GM12878 (cell line): ENCODE results near the gene PPP1CA. TPM values are rescaled to one million over a fixed set of nuclear protein-coding genes. Genes with fewer than 3 reads are reported as not detected.

ENCODE experiments used
- ATAC-seq: fragments of 200-7000 bp; cut with Tn5 transposase; 3 replicates; pipeline ENCODE4 v1.9.1; 2020; ENCODE audit warnings: mild to moderate bottlenecking, moderate library complexity
- BruUV-seq: library from RNA; stranded (reverse); fragments of 400-500 nt; replicated peaks from 2 replicates; lab custom pipeline; 2021; lab: Mats Ljungman, UMichigan
- CTCF ChIA-PET: fragments of 300-600 bp; sonication (Branson Sonifier 250); formaldehyde crosslinking; extraction: SDS; loops from one replicate; lab custom pipeline; 2021; ENCODE audit warnings: inconsistent platforms; lab: Yijun Ruan, JAX
- POLR2A ChIA-PET: fragments of 350-600 bp; formaldehyde crosslinking; extraction: SDS; loops from one replicate; lab custom pipeline; 2021; ENCODE audit warnings: inconsistent platforms; lab: Charles Lee
- RAD21 ChIA-PET: fragments of 300-600 bp; sonication (Branson Sonifier 250); formaldehyde crosslinking; loops from one replicate; lab custom pipeline; 2023; ENCODE audit warnings: antibody characterized with exemption; ENCODE audit not compliant: unreplicated experiment; lab: Charles Lee
- SMC1A ChIA-PET: fragments of 300-600 bp; sonication (Branson Sonifier 250); formaldehyde crosslinking; loops from one replicate; lab custom pipeline; 2023; ENCODE audit not compliant: unreplicated experiment, uncharacterized antibody; lab: Charles Lee
- DNase-seq: peaks from one replicate; pipeline ENCODE4 v3.0.0-alpha.2; 2011; ENCODE audit warnings: low read depth, low spot score
- FAIRE-seq: peaks from 3 replicates; lab custom pipeline; 2011; peaks lifted over from hg19 to GRCh38; lab: Jason Lieb, UNC
- H2AFZ ChIP-seq: 2 replicates; pipeline ENCODE4 v1.6.0; 2011; ENCODE audit warnings: low read depth, low read length, control low read depth; ENCODE audit not compliant: control insufficient read depth
- H3K27ac ChIP-seq: 2 replicates; pipeline ENCODE4 v1.5.1; 2011; ENCODE audit warnings: control low read depth; ENCODE audit not compliant: control insufficient read depth, insufficient read depth
- H3K27me3 ChIP-seq, 2 experiments: replicated peaks in 1 of 2; 2 replicates each; pipeline versions ENCODE4 v1.6.0 to v1.6.1; 2011; ENCODE audit warnings: low read length in 1 of 2; ENCODE audit not compliant: control insufficient read depth in 2 of 2, insufficient read depth in 2 of 2
- H3K36me3 ChIP-seq, 2 experiments: 2 replicates each; pipeline ENCODE4 v1.5.1; 2011; ENCODE audit warnings: low read length in 1 of 2; ENCODE audit not compliant: control insufficient read depth in 2 of 2, insufficient read depth in 2 of 2
- H3K4me1 ChIP-seq: 2 replicates; pipeline ENCODE4 v1.6.1; 2011; ENCODE audit warnings: mild to moderate bottlenecking, low read length, moderate library complexity, mixed read lengths; ENCODE audit not compliant: control insufficient read depth, insufficient read depth
- H3K4me2 ChIP-seq: 2 replicates; pipeline ENCODE4 v1.6.0; 2011; ENCODE audit warnings: control low read depth; ENCODE audit not compliant: control insufficient read depth, insufficient read depth
- H3K4me3 ChIP-seq: fragments of 200-600 bp; sonication (generic); 2 replicates; pipeline ENCODE4 v1.5.1; 2016
- H3K79me2 ChIP-seq: 2 replicates; pipeline ENCODE4 v1.6.0; 2011; ENCODE audit warnings: low read length; ENCODE audit not compliant: control insufficient read depth, insufficient read depth
- H3K9ac ChIP-seq: 2 replicates; pipeline ENCODE4 v1.8.0; 2011; ENCODE audit warnings: low read length, control low read depth, mixed read lengths; ENCODE audit not compliant: control insufficient read depth, insufficient read depth
- H3K9me3 ChIP-seq: replicated peaks from 3 replicates; pipeline ENCODE4 v1.5.1; 2011; ENCODE audit warnings: mild to moderate bottlenecking, low read length; ENCODE audit not compliant: control insufficient read depth, insufficient read depth
- H4K20me1 ChIP-seq: 2 replicates; pipeline ENCODE4 v1.6.0; 2011; ENCODE audit not compliant: control insufficient read depth, insufficient read depth
- BCL11A ChIP-seq: IDR thresholded peaks from 2 replicates; pipeline ENCODE4 v1.6.1; 2011; ENCODE audit warnings: low read depth, low read length
- HDAC2 ChIP-seq: fragments of 200-600 bp; sonication (generic); IDR thresholded peaks from 2 replicates; pipeline ENCODE4 v1.6.1; 2017
- HDGF ChIP-seq: fragments of 450-650 bp; IDR thresholded peaks from 2 replicates; pipeline ENCODE4 v1.6.1; 2016; ENCODE audit warnings: antibody characterized with exemption
- IKZF1 ChIP-seq: fragments of 450-650 bp; conservative IDR thresholded peaks from 2 replicates; pipeline ENCODE4 v1.6.1; 2017; ENCODE audit warnings: antibody characterized with exemption, mild to moderate bottlenecking
- PAX8 ChIP-seq: fragments of 450-650 bp; IDR thresholded peaks from 2 replicates; pipeline ENCODE4 v1.6.1; 2017; ENCODE audit warnings: mild to moderate bottlenecking, moderate library complexity
- POU2F2 ChIP-seq: IDR thresholded peaks from 3 replicates; pipeline ENCODE4 v1.6.1; 2011; ENCODE audit warnings: low read depth, mild to moderate bottlenecking, low read length, borderline replicate concordance
- ZNF217 ChIP-seq: fragments of 450-650 bp; IDR thresholded peaks from 2 replicates; pipeline ENCODE4 v1.6.1; 2017; ENCODE audit warnings: antibody characterized with exemption, mild to moderate bottlenecking
- WGBS: methylation state at CpG from one replicate; pipeline ENCODE4 v1.1.6; 2016; ENCODE audit warnings: low lambda C conversion rate; ENCODE audit not compliant: insufficient replicate concordance, insufficient coverage; ENCODE audit errors: missing lambda C conversion rate; 5-methylcytosine and 5-hydroxymethylcytosine counted together
- in situ Hi-C: fragments of 300-500 bp; cut with MboI; formaldehyde crosslinking; loops from 9 replicates; pipeline ENCODE4 v1.14.3; 2018; ENCODE audit warnings: mixed read lengths
- intact Hi-C: fragments of 100-400 bp; cut with micrococcal nuclease; formaldehyde crosslinking; loops from one replicate; pipeline ENCODE4 v1.14.2; 2022; ENCODE audit not compliant: unreplicated experiment
- polyA plus RNA-seq, 11 experiments: library from polyadenylated mRNA; depleted of rRNA in 4 of 11; unstranded in 6 of 11; stranded (reverse) in 5 of 11; fragments of >200 nt; fragmentation: Nextera tagmentation in 4 of 11; fragmentation: Illumina TruSeq in 1 of 11; extraction: Ambion mirVana in 4 of 11; extraction: Trizol in 1 of 11; gene quantifications; 1 replicate in 1 of 11; 2 replicates in 10 of 11; pipeline versions ENCODE4 v1.2.1 to v1.2.3, GENCODE V29; 2011 to 2016; ENCODE audit warnings: inconsistent platforms in 2 of 11, missing spikeins in 2 of 11, low read depth in 1 of 11
- total RNA-seq, 4 experiments: library from RNA; depleted of rRNA in 3 of 4; stranded (reverse); fragments of >200 nt in 3 of 4; fragmentation: Illumina TruSeq in 1 of 4; extraction: Trizol in 1 of 4; gene quantifications; 2 replicates each; pipeline versions ENCODE4 v1.2.1 to v1.2.3, GENCODE V29; 2013 to 2021
- TF ChIP-seq, protein P1 (sequence below): IDR thresholded peaks from 2 replicates; pipeline ENCODE4 v1.6.1; 2012; ENCODE audit warnings: low read length, inconsistent platforms

PPP1CA gene
- total and polyA plus RNA-seq, 10 of the 15 experiments (the other 5 are each of a cell fraction or from before 2014, with no cell fraction given) = 26.4 to 458 (median 240) TPM

DNA sequence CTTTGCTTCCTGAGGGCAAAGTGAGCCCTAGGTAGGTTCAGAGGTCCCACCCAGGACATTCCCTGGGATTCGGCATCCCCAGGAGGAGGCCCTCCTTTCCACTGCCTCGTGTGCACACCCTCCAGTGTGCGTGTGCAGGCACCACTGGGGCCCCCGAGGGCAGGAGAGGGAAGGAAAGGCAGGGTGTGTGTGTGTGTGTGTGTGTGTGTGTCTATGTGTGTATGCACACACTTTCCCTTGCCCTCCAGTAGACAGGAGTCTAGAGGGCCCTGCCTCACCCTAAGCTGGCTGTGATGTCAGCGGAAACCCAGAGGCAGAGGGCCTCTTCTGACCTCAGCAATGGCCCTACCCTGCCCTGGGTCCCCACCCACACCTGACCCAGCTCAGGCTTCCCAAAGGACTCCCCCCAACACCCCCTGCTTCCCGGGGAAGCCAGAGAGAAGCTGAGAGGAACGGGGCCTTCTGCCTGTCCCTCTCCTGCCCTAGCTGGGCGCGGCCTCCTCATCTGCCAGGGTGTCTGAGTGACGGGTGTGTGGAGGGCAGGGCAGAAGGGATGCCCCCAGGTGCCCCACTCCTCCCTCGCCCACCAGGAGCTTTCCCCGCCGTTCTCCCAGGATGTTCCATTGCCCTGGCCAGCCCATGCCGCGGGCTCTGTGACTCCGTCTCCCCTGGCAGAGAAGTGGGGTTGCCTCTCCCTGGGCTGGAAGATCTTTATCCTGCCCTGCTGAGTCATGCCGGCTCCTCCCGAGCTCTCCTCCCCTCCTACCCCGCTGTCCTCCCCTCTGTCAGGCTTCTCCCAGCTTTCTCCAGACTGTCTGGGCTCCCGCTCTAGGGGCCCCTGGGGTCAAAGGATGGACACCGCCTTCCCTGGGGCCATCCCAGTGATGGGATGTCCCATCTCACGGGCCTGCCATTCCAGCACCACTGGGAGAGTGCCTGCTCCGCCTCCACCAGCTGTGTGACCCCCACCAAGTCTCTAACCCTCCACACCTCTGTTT is 22.3 kb downstream of the PPP1CA start (continued):
- TF ChIP-seq IKZF1 (no peak), HDAC2 (no peak), ZNF217 (no peak)

DNA sequence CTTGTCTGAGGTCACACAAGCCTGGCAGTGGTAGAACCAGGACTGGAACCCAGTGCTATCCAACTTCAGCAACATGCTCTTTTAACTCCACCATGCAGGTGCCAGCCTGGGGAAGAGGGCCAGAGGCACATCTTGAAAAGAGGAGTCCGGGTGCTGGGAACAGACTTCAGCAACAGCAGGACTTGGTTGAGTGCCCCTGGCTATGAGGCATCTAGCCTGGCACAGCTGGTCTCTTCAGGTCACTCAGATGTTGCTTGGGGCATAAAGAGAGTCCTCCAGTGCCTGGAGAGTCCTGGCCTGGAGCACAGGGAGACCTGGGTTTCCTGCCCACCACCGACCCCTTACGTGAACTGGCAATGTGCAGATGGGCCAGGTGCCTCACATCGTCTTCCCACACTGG is 23.1 kb downstream of the PPP1CA start:
- Histone ChIP-seq H2AFZ (no peak overlapping the region), H3K4me3 (no peak overlapping the region), H3K4me2 (no peak overlapping the region), H3K4me1 (peaks cover 25% of the 10 kb centered on the region), H4K20me1 (no peaks in the 10 kb centered on the region), H3K79me2 (no peaks in the 10 kb centered on the region), H3K9ac (no peak overlapping the region), H3K27me3 (peaks cover 2 to 4% of the 10 kb centered on the region in 2 experiments; a peak in 3 of 4 replicates), H3K36me3 (no peaks in the 10 kb centered on the region), H3K9me3 (no peaks in the 10 kb centered on the region), H3K27ac (no peak overlapping the region)
- in situ Hi-C loops (no loop called here), intact Hi-C loops (no loop called here)
- SMC1A ChIA-PET = interaction anchor here (0.8 to 21.3 kb wide), 4 partner anchors 7 to 34 kb away, joined by 3 to 646 read pairs (median 124); partner anchors contain the start of genes CLCF1 and POLD4
- ATAC-seq (no peak), DNase-seq (no peak), FAIRE-seq (no peak)
- 86% methylated on average over 4 of the region's 4 CpGs for WGBS
- RAD21 ChIA-PET = interaction anchor here (0.6 to 15.0 kb wide), 5 partner anchors 8 to 34 kb away, joined by 3 to 525 read pairs (median 6); partner anchors contain the start of gene POLD4
- TF ChIP-seq HDGF (no peak), POU2F2 (no peak), PAX8 (no peak), BCL11A (no peak)
- TF ChIP-seq, protein P1, sequence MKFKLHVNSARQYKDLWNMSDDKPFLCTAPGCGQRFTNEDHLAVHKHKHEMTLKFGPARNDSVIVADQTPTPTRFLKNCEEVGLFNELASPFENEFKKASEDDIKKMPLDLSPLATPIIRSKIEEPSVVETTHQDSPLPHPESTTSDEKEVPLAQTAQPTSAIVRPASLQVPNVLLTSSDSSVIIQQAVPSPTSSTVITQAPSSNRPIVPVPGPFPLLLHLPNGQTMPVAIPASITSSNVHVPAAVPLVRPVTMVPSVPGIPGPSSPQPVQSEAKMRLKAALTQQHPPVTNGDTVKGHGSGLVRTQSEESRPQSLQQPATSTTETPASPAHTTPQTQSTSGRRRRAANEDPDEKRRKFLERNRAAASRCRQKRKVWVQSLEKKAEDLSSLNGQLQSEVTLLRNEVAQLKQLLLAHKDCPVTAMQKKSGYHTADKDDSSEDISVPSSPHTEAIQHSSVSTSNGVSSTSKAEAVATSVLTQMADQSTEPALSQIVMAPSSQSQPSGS = no peak
- CTCF ChIA-PET = interaction anchor here (9.2 to 25.5 kb wide), 3 partner anchors 17 to 58 kb away, joined by 95 to 1301 read pairs (median 390); partner anchors contain the start of genes CLCF1 and POLD4
- BruUV-seq = no TSS peak
- POLR2A ChIA-PET = interaction anchor here (0.6 to 8.4 kb wide), 7 partner anchors 7 to 560 kb away, joined by 3 to 183 read pairs (median 4); partner anchors contain the start of genes CLCF1, POLD4 and RPS6KB2
